GM06990 (cell line): ENCODE results near the gene CYP17A1.
"Not testable (repeated sequence)": the region's sequence is repeated elsewhere in the genome, so short reads cannot be mapped to it uniquely, and the experiment has no call there.

Experiments used
- DNase-seq: peaks from one replicate; pipeline ENCODE4 v3.0.0-alpha.2; 2011; ENCODE audit not compliant: insufficient read length; ENCODE audit errors: extremely low read depth
- H3K27me3 ChIP-seq: replicated peaks from 2 replicates; pipeline ENCODE4 v1.6.0; 2011; ENCODE audit warnings: low read length; ENCODE audit not compliant: control insufficient read depth, insufficient read depth
- H3K36me3 ChIP-seq: 2 replicates; pipeline ENCODE4 v1.5.1; 2011; ENCODE audit warnings: low read length; ENCODE audit not compliant: control insufficient read depth, insufficient read depth
- H3K4me3 ChIP-seq: replicated peaks from 2 replicates; pipeline ENCODE4 v1.5.1; 2011; ENCODE audit warnings: low read depth, mild to moderate bottlenecking, control low read depth, low read length
- TF ChIP-seq, protein P1 (sequence below): IDR thresholded peaks from 2 replicates; pipeline ENCODE4 v1.5.1; 2011; ENCODE audit warnings: low read length, control low read depth, mild to moderate bottlenecking, inconsistent platforms; ENCODE audit not compliant: insufficient read depth, poor library complexity, severe bottlenecking

The CYP17A1 gene

GRCh38 chr10:102841827-102842345, 4.7 kb upstream of the CYP17A1 start:
- no peaks in the 10 kb centered on the region for H3K36me3 ChIP-seq
- no peak for DNase-seq
- TF ChIP-seq, protein P1, sequence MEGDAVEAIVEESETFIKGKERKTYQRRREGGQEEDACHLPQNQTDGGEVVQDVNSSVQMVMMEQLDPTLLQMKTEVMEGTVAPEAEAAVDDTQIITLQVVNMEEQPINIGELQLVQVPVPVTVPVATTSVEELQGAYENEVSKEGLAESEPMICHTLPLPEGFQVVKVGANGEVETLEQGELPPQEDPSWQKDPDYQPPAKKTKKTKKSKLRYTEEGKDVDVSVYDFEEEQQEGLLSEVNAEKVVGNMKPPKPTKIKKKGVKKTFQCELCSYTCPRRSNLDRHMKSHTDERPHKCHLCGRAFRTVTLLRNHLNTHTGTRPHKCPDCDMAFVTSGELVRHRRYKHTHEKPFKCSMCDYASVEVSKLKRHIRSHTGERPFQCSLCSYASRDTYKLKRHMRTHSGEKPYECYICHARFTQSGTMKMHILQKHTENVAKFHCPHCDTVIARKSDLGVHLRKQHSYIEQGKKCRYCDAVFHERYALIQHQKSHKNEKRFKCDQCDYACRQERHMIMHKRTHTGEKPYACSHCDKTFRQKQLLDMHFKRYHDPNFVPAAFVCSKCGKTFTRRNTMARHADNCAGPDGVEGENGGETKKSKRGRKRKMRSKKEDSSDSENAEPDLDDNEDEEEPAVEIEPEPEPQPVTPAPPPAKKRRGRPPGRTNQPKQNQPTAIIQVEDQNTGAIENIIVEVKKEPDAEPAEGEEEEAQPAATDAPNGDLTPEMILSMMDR, result no peak
- no peak overlapping the region for H3K4me3 ChIP-seq
- no peaks in the 10 kb centered on the region for H3K27me3 ChIP-seq

DNA sequence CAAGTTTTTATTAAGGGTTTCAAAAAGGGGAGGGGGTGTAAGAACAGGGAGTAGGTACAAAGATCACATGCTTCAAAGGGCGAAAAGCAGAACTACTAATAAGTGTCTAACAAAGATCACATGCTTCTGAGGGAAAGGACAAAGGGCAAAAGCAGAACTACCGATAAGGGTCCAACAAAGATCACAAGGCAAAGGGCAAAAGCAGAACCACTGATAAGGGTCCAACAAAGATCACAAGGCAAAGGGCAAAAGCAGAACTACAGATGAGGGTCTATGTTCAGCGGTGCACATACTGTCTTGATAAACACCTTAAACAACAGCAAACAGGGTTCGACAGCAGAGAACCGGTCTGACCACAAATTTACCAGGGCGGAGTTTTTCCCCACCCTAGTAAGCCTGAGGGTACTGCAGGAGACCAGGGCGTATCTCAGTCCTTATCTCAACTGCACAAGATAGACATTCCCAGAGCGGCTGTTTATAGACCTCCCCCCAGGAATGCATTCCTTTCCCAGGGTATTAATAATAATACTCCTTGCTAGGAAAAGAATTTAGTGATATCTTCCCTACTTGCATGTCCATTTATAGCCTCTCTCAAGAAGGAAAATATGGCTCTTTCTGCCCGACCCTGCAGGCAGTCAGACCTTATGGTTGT, 1.2 kb upstream of the CYP17A1 start:
- not testable (repeated sequence) for H3K27me3 ChIP-seq, H3K36me3 ChIP-seq, H3K4me3 ChIP-seq, DNase-seq

- DNase-seq, result peak; percentile 37
- Histone ChIP-seq H3K4me3 (no peak overlapping the region), H3K27me3 (peaks cover 2% of the 10 kb centered on the region; the same call in 1 of the 2 replicates), H3K36me3 (no peaks in the 10 kb centered on the region)
- TF ChIP-seq, protein P1, result peak; percentile 84
These were observed 2.2 kb downstream of the CYP17A1 start for GRCh38 chr10:102835007-102835482.

DNA sequence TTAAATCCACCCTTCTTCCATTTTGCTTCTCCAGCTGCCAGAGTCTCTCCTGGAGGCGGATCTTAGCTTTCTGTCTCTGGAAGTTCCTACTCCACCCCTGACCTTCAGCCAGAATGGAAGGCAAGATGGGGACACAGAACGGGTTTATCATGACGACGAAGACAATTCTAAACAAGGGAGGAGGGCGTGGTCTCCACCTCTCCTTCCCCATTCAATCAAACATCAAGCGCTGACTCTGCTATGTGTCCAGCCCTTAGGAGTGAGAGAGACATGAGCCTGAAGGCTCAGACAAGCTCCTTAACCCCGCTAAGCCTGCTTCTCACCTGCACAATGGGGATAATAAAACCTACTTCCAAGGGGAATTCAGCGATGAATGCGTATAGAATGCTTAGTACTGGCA, 3.1 kb downstream of the CYP17A1 start:
- peaks cover 2% of the 10 kb centered on the region; the same call in 1 of the 2 replicates for H3K27me3 ChIP-seq
- no peak for DNase-seq
- H3K36me3 ChIP-seq, result no peaks in the 10 kb centered on the region
- TF ChIP-seq, protein P1, result no peak
- no peak overlapping the region for H3K4me3 ChIP-seq

DNA sequence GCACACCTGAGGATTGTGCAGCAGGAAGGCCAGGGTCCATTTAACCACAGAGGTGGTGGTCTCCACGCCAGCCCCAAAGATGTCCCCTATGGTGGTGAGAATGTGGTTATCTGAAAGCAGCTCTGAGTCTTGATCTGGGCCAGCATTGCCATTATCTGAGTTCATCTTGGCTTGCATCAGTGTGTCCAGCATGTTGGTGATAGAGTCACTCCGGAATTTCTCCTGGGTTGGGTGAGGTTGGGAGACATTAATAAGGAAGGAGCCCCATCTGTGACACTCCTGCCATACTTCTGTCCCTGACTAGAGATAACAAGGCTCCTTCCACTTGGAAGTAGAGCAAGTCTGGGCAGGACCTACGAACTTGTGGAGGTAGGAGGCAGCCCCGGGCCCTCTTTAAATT, 4.2 kb downstream of the CYP17A1 start:
- Histone ChIP-seq H3K27me3 (peaks cover 2% of the 10 kb centered on the region; the same call in 1 of the 2 replicates), H3K36me3 (no peaks in the 10 kb centered on the region), H3K4me3 (no peak overlapping the region)
- DNase-seq, result no peak
- TF ChIP-seq, protein P1, result no peak

DNA sequence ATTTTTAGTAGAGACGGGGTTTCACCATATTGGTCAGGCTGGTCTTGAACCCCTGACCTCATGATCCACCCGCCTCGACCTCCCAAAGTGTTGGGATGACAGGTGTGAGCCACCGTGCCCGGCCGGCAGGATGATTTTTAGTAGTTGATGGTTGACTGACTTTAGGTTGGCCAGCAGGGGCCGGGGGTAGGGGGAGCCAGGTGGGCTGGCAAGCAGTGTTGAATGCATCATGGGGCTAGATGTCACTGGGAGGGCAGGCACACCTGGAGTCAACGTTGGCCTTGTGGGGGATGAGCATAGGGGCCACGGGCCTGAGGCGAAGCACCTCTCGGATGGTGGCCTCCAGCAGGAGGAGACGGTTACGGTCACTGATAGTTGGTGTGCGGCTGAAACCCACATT, 5.0 kb downstream of the CYP17A1 start:
- no peaks in the 10 kb centered on the region for H3K36me3 ChIP-seq
- DNase-seq, result no peak
- H3K27me3 ChIP-seq, result peaks cover 2% of the 10 kb centered on the region; the same call in 1 of the 2 replicates
- H3K4me3 ChIP-seq, result no peak overlapping the region
- TF ChIP-seq, protein P1, result no peak
